HG02970 (cell line): ENCODE measurements around the gene WWP2.
"Not testable (repeated sequence)": the region's sequence is repeated elsewhere in the genome, so short reads cannot be mapped to it uniquely, and the experiment has no call there.

Experiments used
- ATAC-seq: cut with Tn5 transposase; IDR thresholded peaks from one replicate; pipeline ENCODE4 v1.9.1; 2021; ENCODE audit warnings: mild to moderate bottlenecking, moderate library complexity, moderate number of reproducible peaks; ENCODE audit not compliant: unreplicated experiment, low FRiP score

The WWP2 gene

GRCh38 chr16:69852815-69853214 is 90.7 kb downstream of the WWP2 start:
- ATAC-seq = no peak

GRCh38 chr16:69853481-69853880 is 91.3 kb downstream of the WWP2 start:
- ATAC-seq = no peak

GRCh38 chr16:69854776-69855175 is 92.6 kb downstream of the WWP2 start:
- not testable (repeated sequence) for ATAC-seq

- ATAC-seq = no peak
Measured at GRCh38 chr16:69855592-69855991, 93.5 kb downstream of the WWP2 start.

GRCh38 chr16:69858191-69859104 is 96.3 kb downstream of the WWP2 start:
- no peak for ATAC-seq

- ATAC-seq = no peak
Measured at GRCh38 chr16:69859105-69859989, 97.2 kb downstream of the WWP2 start.

- no peak for ATAC-seq
Measured at GRCh38 chr16:69860233-69861231, 98.4 kb downstream of the WWP2 start.

GRCh38 chr16:69861292-69862030 is 99.3 kb downstream of the WWP2 start:
- ATAC-seq = no peak

- no peak for ATAC-seq
Measured at GRCh38 chr16:69863401-69864281, 101.5 kb downstream of the WWP2 start.

GRCh38 chr16:69865701-69866100 is 103.6 kb downstream of the WWP2 start:
- no peak for ATAC-seq

- ATAC-seq = no peak
Measured at GRCh38 chr16:69867784-69868560, 105.8 kb downstream of the WWP2 start.

GRCh38 chr16:69870761-69871160 is 108.6 kb downstream of the WWP2 start:
- ATAC-seq = no peak

- ATAC-seq = no peak
Measured at GRCh38 chr16:69871708-69872107, 109.6 kb downstream of the WWP2 start.

GRCh38 chr16:69872888-69873287 is 110.8 kb downstream of the WWP2 start:
- no peak for ATAC-seq

- no peak for ATAC-seq
Measured at GRCh38 chr16:69873783-69874182, 111.7 kb downstream of the WWP2 start.

GRCh38 chr16:69874271-69874670 is 112.1 kb downstream of the WWP2 start:
- ATAC-seq = no peak

- no peak for ATAC-seq
Measured at GRCh38 chr16:69880640-69881133, 118.6 kb downstream of the WWP2 start.

GRCh38 chr16:69881141-69881540 is 119.0 kb downstream of the WWP2 start:
- ATAC-seq = no peak
